Endometrial microvascular endothelial cells (primary cell): ENCODE results near the gene RIT2. TPM values are rescaled to one million over a fixed set of nuclear protein-coding genes. Genes with fewer than 3 reads are reported as not detected.

Experiments
- in situ Hi-C: cut with HindIII; loops from 2 replicates; pipeline ENCODE4 v1.10.0; 2017; ENCODE audit warnings: low sequenced_read_pairs, low pct_unique_long_range_greater_than_20kb; ENCODE audit errors: inconsistent ontology term
- total RNA-seq: library from RNA; depleted of rRNA; stranded (reverse); fragments of >200 nt; gene quantifications from one replicate; pipeline ENCODE4 v1.2.3, GENCODE V29; 2015; ENCODE audit errors: inconsistent ontology term

The RIT2 gene
- total RNA-seq, 1 donor from 2014 or later, result not detected

DNA sequence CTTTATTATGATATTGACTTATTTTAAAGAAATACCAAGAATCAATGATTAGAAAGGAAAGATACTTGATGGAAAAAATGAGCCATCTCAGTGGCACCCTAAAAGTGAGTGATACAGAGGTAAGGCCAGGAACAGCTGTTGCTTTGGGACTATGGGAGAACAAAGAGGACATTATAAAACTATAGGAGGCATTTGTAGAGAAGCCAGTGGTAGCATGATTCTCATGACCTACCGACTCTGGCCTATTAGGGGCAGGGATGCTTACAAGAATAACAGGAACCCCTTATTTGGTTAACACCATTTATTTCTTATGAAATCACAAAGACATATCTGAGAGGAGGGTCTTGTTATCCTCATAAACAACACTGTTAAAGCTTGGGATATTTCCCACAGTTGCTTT is 162.2 kb downstream of the RIT2 start:
- in situ Hi-C loops, result no loop called here

DNA sequence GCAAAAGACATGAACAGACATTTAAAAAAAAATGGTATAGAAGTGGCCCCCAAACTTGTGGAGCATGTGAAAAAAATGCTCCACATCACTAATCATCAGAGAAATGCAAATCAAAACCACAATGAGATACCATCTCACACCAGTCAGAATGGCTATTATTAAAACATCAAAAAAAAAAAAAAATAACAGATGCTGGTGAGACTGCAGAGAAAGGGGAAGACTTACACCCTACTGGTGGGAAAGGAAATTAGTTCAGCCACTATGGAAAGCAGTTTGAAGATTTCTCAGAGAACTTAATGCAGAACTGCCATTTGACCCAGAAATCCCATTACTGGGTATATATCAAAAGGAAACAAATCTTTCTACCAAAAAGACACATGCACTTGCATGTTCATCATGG is 164.8 kb downstream of the RIT2 start:
- in situ Hi-C loops, result no loop called here

DNA sequence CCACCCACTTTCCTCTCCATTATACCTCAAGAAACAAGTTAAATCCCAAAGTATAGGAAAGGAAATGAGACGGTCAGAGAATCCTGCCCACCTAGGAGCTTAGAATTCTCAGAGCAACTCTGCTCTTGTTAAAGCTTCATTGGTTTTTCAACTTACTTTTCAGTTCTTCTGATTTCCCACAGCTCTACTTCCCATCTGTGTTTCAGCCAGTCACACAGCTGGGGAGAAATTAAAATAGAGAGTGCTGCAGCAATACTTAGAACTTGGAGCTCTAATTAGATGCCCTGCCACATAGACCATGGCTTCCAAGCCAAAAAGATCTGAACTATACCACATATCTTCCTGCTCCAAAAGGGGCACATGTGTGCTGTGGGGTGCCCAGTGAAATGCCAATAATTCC is 166.7 kb downstream of the RIT2 start:
- in situ Hi-C loops, result no loop called here

DNA sequence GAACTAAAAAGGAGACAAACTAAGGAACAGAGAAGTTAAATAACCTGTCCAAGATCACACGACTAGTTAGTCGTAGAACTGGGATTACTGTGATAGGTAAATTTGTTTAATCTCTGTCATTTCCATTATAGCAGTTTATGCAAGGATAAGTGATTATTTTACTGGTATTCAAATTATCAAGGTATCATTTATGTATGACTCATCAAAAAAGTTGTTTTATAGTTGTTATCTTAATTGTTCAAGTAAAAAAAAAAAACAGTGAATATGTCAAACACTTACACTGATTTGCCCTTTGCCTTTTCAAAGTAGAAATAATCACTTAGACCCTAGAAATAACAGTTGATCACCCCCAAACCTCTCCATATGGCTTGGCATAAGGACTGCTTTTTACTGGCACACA is 173.6 kb downstream of the RIT2 start:
- in situ Hi-C loops, result no loop called here

DNA sequence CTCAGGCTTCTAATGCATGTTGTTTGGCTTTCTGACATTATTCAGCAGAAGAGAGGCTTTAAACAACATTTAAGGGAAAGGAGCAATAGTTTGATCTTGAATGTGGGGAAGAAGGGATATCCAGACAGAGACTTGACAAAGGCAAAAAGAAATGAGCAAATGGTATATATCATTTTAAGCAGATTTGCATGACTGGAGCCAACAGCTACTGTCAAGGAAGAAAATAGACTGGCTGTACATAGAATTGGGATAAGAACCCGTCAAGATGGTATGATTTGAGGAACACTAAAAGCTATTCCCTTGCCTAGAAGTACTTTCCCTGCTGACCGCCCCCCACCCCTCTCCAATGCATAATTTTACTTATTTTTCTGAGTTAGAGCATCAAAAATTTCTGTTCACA is 174.5 kb downstream of the RIT2 start:
- in situ Hi-C loops, result no loop called here

DNA sequence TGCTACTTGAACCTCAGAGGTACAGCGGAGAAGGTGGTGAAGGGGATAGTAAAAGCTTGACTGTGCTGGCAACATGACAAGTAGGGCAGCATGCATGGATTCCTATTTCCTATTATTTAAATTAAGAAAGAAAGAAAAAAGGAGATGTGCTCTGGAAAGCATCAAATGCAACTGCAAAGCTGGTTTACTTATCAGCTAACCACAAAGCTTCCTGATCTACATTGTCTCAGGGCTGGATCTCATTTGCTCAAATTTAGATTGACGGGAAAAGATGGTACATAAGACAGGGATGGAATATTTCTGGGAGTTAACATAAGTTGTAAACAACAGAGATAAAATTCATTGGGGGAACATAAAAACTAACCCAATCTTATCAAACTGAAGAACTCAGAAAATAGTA is 178.0 kb downstream of the RIT2 start:
- in situ Hi-C loops, result no loop called here

DNA sequence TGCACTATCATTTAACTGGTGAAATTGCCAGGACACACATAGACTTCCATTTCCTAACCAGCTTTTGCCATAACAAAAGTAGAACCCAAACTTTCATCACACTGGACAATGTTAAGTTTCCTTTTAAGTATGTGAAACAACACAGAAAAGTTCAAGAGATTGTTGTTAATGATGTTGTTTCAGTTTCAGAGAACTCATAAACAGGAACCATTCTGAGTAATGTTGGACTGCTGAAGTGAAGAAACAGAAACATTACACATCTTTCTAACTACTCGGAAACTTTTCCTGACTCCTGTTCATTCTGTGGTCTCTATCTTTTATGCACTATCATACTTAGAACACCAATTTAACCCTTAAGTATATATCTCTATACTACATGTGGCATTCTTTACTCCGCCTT is 179.2 kb downstream of the RIT2 start:
- in situ Hi-C loops, result no loop called here

DNA sequence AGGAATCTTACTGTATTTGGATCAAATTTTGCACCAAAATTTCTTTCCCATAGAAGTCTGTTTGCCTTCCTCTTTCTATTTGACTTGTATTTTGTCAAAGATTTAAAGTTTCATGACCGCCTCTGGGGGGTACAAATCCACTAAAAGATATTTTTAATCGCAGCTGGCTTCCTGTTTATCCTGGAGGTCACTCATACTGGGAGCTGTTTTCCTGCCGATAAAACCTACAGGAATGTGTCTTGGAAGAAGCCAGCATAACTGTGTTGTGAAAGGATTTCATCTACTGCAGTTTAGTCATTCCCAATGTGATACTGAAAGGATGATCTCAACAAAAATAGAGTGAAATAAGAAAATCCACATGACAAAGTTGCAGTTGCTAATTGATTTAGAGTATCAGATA is 184.0 kb downstream of the RIT2 start:
- in situ Hi-C loops, result no loop called here

DNA sequence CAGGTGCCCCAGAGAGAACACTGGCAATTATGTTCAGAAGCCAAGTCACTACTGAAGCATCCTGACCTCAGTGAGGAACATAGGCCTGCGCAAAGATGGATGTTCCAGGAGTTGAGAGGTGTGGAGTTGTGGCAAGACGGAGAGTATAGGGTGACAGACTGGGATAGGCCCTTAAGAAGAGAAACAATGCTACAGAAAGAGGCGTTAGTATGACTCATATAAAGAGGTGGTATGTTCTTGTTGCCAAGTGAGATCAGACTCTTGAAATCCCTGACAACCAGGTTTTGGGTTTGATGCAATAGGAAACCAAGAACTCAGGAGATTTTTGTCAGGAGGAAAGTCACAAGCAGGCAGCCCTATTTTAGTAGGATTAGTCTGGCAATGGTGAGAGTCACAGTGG is 185.6 kb downstream of the RIT2 start:
- in situ Hi-C loops, result no loop called here

DNA sequence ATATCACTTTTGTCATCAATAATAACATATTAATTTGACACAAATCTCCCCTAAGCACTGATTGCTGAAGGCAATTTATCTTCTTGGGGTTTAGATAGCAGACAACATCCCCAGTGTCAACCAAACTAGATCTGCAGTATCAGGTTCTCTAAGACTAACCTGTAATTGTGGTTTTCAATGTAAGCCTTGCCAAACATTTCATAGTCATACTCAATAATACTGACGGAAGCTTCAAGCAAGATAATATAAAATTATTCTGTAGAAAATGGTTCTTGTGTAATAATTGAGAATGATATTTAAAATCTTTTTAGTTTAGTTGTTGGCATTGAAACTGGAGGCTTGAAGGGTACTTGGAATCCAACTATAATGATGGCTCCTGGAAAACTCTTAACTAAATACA is 186.3 kb downstream of the RIT2 start:
- in situ Hi-C loops, result no loop called here

DNA sequence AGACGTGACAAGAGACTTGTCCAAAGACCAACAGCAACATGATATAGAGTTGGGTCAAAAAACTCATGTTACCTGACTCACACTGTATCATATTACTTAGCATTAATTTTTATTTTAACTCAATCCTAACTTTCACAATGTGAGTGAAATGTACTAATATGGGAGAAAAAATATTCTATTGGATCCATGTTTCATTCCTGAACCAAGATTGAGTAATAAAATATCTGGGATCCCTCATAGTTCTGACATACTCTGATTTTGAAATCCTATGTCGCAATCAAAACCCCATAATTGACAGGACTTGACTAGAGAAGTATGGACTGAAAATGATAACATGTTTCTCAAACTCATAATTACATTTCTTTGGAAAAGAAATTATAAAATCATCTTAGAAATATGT is 190.4 kb downstream of the RIT2 start:
- in situ Hi-C loops, result no loop called here

DNA sequence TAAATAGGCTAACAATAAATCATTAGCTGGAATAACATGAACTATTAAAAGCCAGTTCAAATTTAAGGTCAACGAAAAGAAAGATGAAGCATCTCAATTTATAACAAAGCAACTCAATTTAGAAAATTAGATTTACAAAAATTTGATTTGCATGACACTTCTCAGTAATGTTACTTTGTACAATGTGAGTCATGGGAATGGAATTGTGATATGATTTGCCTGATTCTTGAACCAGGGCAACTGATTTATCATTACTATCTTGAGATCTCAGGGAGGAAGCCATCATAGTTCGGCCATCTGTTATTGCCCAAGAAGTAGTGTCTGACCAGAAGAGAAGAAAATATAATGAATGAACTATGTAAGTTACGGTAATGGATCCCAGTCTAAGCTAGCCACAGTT is 193.1 kb downstream of the RIT2 start:
- in situ Hi-C loops, result no loop called here

DNA sequence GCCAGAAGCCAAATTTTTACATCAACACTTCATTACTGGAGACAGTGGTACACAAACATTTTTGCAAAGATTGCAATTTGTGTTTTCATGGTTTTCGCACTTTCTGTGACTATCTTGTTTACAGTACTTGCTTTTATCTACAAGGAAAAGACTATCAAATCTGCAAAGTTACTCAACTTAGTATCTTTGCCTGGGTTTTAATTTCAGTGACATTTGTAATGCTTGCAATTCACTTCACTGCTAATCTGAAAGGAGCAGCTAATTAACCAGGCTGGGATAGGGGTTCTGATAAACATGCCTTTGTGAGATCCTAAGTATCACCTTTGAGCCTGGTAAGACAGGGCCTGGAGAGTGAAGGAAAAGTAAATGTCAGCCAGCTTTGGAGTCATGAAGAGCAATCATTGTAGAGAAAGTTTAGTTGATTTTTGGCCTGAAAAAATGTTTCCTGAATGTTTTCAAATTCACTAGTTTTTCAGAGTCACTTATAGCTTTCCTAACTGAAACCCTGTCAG is 194.2 kb downstream of the RIT2 start:
- in situ Hi-C loops, result no loop called here

DNA sequence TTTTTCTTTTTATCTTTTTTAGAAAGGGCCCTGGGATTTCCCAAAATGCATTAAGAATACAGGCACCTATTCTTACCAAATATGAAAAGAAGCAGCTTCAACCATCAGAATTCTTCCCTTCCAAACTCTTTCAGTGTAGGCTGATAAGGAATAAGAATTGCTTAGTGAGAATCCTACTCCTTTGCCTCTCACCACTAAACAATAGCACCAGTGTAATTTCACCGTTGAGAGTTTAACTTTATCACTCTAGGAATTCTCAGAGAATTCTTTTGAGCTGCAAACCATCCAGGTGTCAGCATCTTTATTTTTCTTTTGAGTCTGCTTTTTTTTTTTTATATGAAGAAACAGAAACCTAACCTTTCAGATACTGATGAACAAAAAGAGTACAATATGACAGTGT is 194.9 kb downstream of the RIT2 start:
- in situ Hi-C loops, result no loop called here

DNA sequence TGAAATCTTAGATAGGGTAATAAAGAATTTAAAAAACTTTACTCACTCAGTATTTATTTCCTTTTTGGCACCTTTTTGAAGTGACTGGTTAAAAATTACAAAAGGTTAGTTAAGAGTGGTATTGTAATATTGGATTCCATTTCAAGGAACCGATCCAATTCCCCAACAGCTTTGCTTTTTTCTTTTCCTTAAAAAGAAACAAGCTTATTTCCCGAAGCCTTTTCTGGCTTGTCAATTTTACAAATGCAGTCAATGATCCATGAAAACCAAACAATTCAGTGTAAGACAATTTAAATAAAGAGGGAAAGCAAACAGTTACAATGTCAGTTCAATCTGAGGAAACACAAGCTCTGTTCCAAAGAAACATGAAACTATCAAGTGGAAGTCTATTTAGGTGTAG is 200.2 kb downstream of the RIT2 start:
- in situ Hi-C loops, result no loop called here

DNA sequence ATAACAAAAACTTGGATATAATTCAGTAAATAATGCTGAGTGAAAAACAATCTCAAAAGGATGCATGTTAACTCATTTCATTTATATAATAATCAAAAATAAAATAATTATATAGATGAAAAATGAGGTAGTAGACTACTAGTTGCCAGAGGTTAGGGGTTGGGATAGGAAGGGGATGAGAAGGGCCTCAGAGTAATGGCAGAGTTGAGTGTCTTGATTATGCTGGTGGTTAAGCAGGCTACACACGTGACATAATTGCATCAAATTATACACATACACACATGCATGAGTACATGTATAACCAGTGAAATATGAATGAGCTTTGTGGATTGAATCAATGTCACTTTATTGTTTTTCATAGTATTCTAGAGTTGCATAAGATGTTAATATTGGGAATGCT is 201.0 kb downstream of the RIT2 start:
- in situ Hi-C loops, result no loop called here

DNA sequence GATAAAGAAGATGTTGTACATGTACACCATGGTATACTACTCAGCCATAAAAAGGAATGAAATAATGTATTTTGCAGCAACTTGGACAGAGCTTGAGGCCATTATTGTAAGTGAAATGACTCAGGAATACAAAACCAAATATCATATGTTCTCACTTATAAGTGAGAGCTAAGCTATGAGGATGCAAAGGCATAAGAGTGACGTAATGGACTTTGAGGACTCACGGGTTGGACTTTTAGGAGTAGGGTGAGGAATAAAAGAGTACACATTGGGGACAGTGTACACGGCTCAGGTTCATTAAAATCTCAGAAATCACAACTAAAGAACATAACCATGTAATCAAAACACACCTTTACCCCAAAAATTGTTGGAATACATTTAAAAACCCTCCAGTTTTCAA is 206.4 kb downstream of the RIT2 start:
- in situ Hi-C loops, result no loop called here

DNA sequence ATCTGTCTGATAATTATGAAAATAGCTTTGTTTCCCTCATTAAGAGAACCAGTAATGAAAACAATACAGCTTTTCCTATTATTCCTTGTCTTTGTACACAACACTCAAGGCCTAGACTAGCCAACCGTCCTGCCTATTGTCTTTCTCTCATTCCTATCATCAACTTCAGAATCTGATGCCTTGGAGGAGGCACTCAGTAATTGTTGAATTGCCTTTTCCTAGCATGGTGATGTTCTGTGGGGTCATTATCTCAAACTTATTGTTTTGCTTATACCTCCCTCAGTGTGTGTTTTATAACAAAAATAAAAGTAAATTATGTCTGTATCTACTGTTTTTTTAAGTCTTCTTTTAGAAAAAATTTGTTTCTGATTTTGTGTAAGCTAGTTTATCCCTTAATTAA is 208.7 kb downstream of the RIT2 start:
- in situ Hi-C loops, result no loop called here

DNA sequence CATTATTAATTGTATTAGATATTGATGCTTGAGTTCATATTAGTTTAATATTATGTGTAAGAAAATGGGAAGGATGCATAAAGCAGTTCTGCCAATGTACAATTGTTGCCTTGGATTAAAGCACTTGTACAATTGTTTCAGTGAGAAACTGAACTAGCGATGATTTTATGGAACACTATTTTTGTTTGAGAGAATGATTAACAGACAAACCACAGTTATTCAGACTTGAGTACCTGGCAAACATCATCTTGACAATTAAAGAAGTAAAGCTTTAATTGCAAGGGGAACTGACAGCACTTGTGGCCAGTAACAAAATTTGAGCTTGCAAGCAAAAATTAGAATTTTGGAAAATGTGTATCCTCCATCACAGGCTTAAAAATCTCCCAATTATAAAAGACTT is 214.3 kb downstream of the RIT2 start:
- in situ Hi-C loops, result no loop called here

DNA sequence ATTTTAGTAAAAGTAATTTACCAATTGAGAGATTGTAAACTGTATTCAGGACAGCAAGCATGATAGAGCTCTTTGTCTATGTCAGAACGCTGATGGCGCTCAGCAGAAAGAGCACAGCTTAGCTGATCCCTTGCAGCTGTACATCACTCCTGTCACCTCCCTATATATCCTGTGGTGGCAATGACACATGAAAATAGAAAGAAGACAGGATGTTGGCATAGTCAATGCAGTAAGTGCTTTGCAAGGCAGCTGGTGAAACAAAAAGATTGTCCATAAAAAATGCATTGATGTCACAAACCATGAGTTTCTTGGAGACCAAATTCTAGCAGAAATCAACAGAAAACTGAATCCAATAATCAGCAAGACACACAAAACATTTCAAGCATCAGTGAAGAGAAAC is 221.5 kb downstream of the RIT2 start:
- in situ Hi-C loops, result no loop called here

DNA sequence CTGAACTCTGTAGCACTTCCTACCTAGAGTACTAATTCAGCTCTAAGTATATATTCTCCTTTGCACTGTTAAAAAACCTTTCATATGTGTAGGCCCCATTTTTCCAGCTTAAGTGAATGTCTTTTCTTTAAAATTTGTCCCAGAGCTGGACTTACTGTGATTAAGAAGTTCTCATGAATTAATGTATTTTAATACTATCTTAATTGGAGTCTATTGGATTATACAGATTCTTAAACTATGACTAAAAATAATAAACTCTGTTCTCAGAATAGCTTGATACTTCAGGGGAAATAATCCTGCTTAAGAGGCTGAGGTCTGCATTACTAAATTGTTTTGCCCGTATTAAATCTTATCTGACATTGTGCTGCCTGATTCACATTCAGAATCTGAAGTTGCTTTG is 223.3 kb downstream of the RIT2 start:
- in situ Hi-C loops, result no loop called here

DNA sequence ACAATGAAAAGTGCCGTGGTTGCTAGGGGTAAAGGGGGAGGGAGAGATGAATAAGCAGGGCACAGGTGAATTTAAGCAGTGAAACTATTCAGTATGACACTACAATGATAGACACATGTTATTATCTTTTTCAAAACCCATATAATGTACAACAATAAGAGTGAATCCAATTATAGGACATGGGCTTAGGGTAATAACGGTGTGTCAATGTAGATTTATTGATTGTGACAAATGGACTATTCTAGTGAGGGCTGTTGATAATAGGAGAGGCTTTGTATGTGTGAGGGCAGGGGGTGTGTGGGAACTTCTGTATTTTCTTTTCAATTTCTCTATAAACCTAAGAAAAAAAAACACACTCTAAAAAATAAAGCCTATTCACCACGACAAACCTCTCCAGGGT is 223.8 kb downstream of the RIT2 start:
- in situ Hi-C loops, result no loop called here
